Stimulated activated CD4-positive, alpha-beta T cell treated with anti-CD3 and anti-CD28 coated beads, Interleukin-4, amount 100 ng/mL, for 24 hours (primary cell): Measurements from ENCODE around the gene NEB.

Experiments used
- DNase-seq: peaks from one replicate; pipeline ENCODE4 v3.0.0-alpha.2; 2020

The NEB gene

GRCh38 chr2:151733771-151734672 lies at the start of gene NEB:
Gene NEB (minus strand): TSS chr2:151734476. CDS start chr2:151733156, 1,320 bp downstream.
- DNase-seq: no peak

GRCh38 chr2:151783133-151783520 lies 48.9 kb upstream of the NEB start:
- no peak for DNase-seq

GRCh38 chr2:151782378-151783132 lies 48.3 kb upstream of the NEB start:
- DNase-seq: no peak

- DNase-seq: no peak
Measured at GRCh38 chr2:151781642-151782041, 47.4 kb upstream of the NEB start.

GRCh38 chr2:151780938-151781337 lies 46.7 kb upstream of the NEB start:
- no peak for DNase-seq

- DNase-seq: no peak
Measured at GRCh38 chr2:151777935-151778334, 43.7 kb upstream of the NEB start.

- no peak for DNase-seq
Measured at GRCh38 chr2:151777487-151777886, 43.2 kb upstream of the NEB start.

GRCh38 chr2:151776367-151776766 lies 42.1 kb upstream of the NEB start:
- no peak for DNase-seq

- DNase-seq: no peak
Measured at GRCh38 chr2:151775057-151775740, 40.9 kb upstream of the NEB start.

GRCh38 chr2:151774506-151774905 lies 40.2 kb upstream of the NEB start:
- no peak for DNase-seq

GRCh38 chr2:151771599-151772358 lies 37.5 kb upstream of the NEB start:
- DNase-seq: no peak

- no peak for DNase-seq
Measured at GRCh38 chr2:151770995-151771394, 36.7 kb upstream of the NEB start.

- no peak for DNase-seq
Measured at GRCh38 chr2:151769606-151770005, 35.3 kb upstream of the NEB start.

GRCh38 chr2:151767536-151767935 lies 33.3 kb upstream of the NEB start:
- no peak for DNase-seq

- DNase-seq: peak; percentile 18
Measured at GRCh38 chr2:151766437-151767153, 32.3 kb upstream of the NEB start.

- no peak for DNase-seq
Measured at GRCh38 chr2:151765760-151766410, 31.6 kb upstream of the NEB start.

GRCh38 chr2:151762694-151763093 lies 28.4 kb upstream of the NEB start:
- no peak for DNase-seq

- no peak for DNase-seq
Measured at GRCh38 chr2:151761687-151762086, 27.4 kb upstream of the NEB start.

- no peak for DNase-seq
Measured at GRCh38 chr2:151761193-151761592, 26.9 kb upstream of the NEB start.

GRCh38 chr2:151760139-151760650 lies 25.9 kb upstream of the NEB start:
- DNase-seq: no peak

- DNase-seq: no peak
Measured at GRCh38 chr2:151758744-151759143, 24.5 kb upstream of the NEB start.
